ENCODE results near the gene DLG2.
"Not testable (repeated sequence)": the region's sequence is repeated elsewhere in the genome, so short reads cannot be mapped to it uniquely, and the experiment has no call there.

Gene DLG2

DNA sequence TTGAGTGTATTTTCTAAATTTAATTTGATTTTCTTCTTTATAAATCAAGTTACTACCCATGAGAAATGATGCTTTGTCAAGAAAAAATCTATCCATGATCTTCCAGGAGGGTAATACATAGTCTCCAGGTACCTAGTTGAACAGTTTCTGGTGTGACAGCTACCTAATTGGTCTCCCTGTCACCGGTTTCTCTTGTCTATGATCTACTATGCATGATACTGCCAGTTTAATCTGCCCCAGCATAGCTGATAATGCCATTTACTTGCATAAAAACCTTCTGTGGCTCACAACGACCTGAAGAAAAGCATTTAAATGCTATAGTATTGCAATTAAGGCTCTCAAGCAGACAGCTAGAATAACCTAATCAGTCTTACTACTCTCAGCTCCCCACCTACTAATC, 349.5 kb downstream of the DLG2 start:
- Histone ChIP-seq H3K27me3 (ENCODE audit: low read depth, low read length) (no peaks in the 10 kb centered on the region), H3K9me3 (ENCODE audit: insufficient read depth, low read length) (no peaks in the 10 kb centered on the region), H3K4me3 (ENCODE audit: low read length) (no peak overlapping the region), H3K36me3 (replicated peaks; ENCODE audit: low read depth, low read length) (no peaks in the 10 kb centered on the region), H4K20me1 (ENCODE audit: insufficient read depth, low read length) (no peaks in the 10 kb centered on the region), H3K9ac (ENCODE audit: low read length) (no peak overlapping the region), H3K79me2 (ENCODE audit: low read length) (no peaks in the 10 kb centered on the region), H3K27ac (ENCODE audit: low read length) (no peak overlapping the region), H2AFZ (ENCODE audit: low read depth, low read length) (no peak overlapping the region), H3K4me1 (ENCODE audit: low read length) (peaks cover 11% of the 10 kb centered on the region), H3K4me2 (ENCODE audit: low read length) (no peak overlapping the region)
- TF ChIP-seq CTCF (IDR thresholded peaks at IDR 0.05; ENCODE audit: low read depth, low read length) (no peak), EZH2phosphoT487 (IDR thresholded peaks at IDR 0.05; ENCODE audit: low read depth) (no peak)

DNA sequence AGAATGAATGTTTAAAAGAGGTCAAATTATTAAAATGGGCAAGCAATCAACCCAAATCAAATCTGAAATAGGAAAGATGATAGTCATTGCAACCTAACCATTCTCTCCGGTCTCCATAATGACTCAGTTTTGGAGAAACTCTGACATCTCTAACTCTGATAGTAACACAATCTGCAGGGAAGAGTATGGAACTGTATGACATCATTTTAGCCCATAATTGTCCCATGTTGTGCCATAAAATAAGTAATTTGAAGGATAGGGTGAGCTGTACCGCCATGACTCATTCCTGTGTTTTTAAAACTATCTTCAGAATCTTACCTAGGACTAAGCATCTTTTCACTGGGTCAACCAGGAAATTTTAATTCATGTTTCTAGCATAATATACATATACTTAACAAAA, 350.8 kb downstream of the DLG2 start:
- Histone ChIP-seq H4K20me1 (ENCODE audit: insufficient read depth, low read length) (no peaks in the 10 kb centered on the region), H2AFZ (ENCODE audit: low read depth, low read length) (no peak overlapping the region), H3K36me3 (replicated peaks; ENCODE audit: low read depth, low read length) (no peaks in the 10 kb centered on the region), H3K9ac (ENCODE audit: low read length) (no peak overlapping the region), H3K9me3 (ENCODE audit: insufficient read depth, low read length) (no peaks in the 10 kb centered on the region), H3K4me2 (ENCODE audit: low read length) (no peak overlapping the region), H3K79me2 (ENCODE audit: low read length) (no peaks in the 10 kb centered on the region), H3K4me1 (ENCODE audit: low read length) (peaks cover 5% of the 10 kb centered on the region), H3K4me3 (ENCODE audit: low read length) (no peak overlapping the region), H3K27me3 (ENCODE audit: low read depth, low read length) (no peaks in the 10 kb centered on the region), H3K27ac (ENCODE audit: low read length) (no peak overlapping the region)
- TF ChIP-seq CTCF (IDR thresholded peaks at IDR 0.05; ENCODE audit: low read depth, low read length) (no peak), EZH2phosphoT487 (IDR thresholded peaks at IDR 0.05; ENCODE audit: low read depth) (no peak)

- H3K36me3 ChIP-seq (replicated peaks; ENCODE audit: low read depth, low read length); H2AFZ ChIP-seq (ENCODE audit: low read depth, low read length); H3K27ac ChIP-seq (ENCODE audit: low read length); H4K20me1 ChIP-seq (ENCODE audit: insufficient read depth, low read length); H3K27me3 ChIP-seq (ENCODE audit: low read depth, low read length); H3K9ac ChIP-seq (ENCODE audit: low read length); H3K4me2 ChIP-seq (ENCODE audit: low read length); H3K9me3 ChIP-seq (ENCODE audit: insufficient read depth, low read length); H3K79me2 ChIP-seq (ENCODE audit: low read length); H3K4me3 ChIP-seq (ENCODE audit: low read length): not testable (repeated sequence)
- H3K4me1 ChIP-seq (ENCODE audit: low read length), result peaks cover 16% of the 10 kb centered on the region
Observed at GRCh38 chr11:85270315-85270714, 356.8 kb downstream of the DLG2 start.

- no peaks in the 10 kb centered on the region for H4K20me1 ChIP-seq (ENCODE audit: insufficient read depth, low read length)
Observed at GRCh38 chr11:85269109-85269508, 358.0 kb downstream of the DLG2 start.

More at GRCh38 chr11:85269109-85269508, 358.0 kb downstream of the DLG2 start:
- no peak overlapping the region for H3K4me3 ChIP-seq (ENCODE audit: low read length)
- no peaks in the 10 kb centered on the region for H3K79me2 ChIP-seq (ENCODE audit: low read length)
- peaks cover 16% of the 10 kb centered on the region for H3K4me1 ChIP-seq (ENCODE audit: low read length)
- H3K27me3 ChIP-seq (ENCODE audit: low read depth, low read length), result no peaks in the 10 kb centered on the region
- no peak overlapping the region for H3K9ac ChIP-seq (ENCODE audit: low read length)
- no peaks in the 10 kb centered on the region for H3K9me3 ChIP-seq (ENCODE audit: insufficient read depth, low read length)
- TF ChIP-seq CTCF (IDR thresholded peaks at IDR 0.05; ENCODE audit: low read depth, low read length) (no peak), EZH2phosphoT487 (IDR thresholded peaks at IDR 0.05; ENCODE audit: low read depth) (no peak)
- no peaks in the 10 kb centered on the region for H3K36me3 ChIP-seq (replicated peaks; ENCODE audit: low read depth, low read length)
- peak overlapping the region; percentile 4; the same call in 1 of the 2 replicates for H3K27ac ChIP-seq (ENCODE audit: low read length)
- H2AFZ ChIP-seq (ENCODE audit: low read depth, low read length), result no peak overlapping the region
- peak overlapping the region; percentile 33 for H3K4me2 ChIP-seq (ENCODE audit: low read length)
